GM19372 (cell line): ENCODE data around the gene TNFAIP1.

Source experiments
- ATAC-seq: cut with Tn5 transposase; IDR thresholded peaks from one replicate; pipeline ENCODE4 v1.9.1; 2021; ENCODE audit warnings: mild to moderate bottlenecking, low read depth, moderate library complexity; ENCODE audit not compliant: unreplicated experiment

Gene TNFAIP1

DNA sequence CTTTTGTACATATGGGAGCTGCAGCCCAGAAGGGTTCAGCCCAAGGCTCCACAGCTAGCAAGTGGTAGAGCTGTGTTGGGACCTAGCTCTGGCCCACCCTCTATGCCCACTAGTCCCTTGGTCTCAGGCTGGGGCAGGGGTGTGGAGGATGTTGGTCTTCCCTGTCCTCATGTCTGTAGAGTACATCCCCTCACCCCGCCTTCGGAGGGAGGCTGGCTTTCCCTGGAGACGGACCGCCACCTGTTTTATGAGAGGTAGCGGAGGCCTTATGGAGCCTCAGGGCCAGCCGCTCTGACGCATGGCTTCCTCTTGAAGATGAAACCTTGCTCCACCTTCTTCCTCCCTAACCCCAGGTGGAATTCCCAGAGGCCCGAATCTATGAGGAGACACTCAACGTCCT is 8.4 kb downstream of the TNFAIP1 start:
- ATAC-seq = no peak

DNA sequence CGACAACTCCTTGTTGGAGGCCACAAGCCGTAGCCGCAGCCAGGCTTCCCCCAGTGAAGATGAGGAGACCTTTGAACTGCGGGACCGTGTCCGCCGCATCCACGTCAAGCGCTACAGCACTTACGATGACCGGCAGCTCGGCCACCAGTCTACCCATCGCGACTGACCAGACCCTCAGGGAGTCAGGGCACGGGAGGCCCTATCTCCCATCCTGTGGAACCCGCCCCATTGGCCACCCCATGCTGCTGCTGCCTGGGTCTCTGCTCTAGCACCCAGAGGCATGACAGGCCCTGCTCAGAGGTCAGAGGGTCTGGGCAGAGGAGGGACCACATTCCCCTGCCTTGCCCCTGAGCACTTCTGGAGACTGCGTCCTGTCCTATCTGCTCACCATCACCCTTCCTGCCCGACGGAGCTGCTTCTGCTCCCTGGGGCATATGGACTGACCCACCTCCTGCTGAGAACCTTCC is 8.9 kb downstream of the TNFAIP1 start:
- no peak for ATAC-seq

DNA sequence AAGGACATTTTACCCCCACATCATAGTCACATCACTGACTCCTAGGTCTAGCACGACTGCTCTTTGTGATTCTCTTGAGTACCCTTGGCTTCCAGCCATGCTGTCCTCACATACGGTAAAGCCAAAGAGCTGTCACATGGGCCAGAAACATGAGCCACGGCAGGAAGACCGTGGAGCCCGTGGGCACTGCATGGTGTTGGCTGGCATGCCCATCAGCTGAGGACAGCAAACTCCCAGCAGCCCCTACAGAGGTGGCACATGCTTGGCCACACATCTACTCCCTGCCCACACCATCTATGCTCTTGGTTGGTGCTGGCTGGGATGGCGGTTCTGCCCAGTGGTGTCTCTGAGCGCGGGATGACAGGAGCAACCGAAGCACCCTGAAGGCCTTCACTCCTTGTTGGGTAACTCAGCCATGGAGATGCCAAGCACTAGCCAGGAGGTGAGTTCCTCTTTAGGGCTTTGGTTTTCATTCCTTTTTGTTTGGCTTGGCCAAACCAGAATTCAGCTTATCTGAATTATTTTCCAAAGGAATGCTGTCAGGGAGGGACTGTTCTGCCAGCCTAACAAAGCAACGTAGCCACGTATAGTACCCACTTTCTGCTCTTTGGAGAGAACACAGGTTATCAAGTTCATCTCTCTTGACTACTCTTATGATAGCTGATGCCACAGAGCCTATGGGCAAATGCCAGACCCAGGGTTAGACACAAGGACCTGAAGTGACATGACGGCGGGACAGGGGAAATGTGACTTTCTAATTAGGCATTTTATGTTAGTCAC is 10.0 kb downstream of the TNFAIP1 start:
- ATAC-seq = no peak

DNA sequence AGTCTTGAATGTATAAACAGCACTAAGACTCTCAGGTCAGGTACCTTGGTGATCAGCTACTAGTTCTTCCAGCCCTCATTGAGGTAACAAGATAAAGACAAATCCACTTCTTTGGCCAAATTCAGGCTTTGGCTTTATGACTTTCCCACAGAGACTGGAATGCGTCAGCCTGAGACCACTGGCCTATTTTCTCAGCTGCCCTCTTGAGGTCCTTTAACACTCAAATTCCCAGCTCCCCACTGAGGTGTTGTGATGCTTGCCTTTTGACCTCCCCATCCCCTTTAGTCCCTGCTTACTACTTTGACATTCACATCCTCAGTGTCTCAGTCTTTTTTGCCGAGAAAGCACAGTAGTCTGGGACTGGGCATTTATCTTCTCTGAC is 10.6 kb downstream of the TNFAIP1 start:
- no peak for ATAC-seq

DNA sequence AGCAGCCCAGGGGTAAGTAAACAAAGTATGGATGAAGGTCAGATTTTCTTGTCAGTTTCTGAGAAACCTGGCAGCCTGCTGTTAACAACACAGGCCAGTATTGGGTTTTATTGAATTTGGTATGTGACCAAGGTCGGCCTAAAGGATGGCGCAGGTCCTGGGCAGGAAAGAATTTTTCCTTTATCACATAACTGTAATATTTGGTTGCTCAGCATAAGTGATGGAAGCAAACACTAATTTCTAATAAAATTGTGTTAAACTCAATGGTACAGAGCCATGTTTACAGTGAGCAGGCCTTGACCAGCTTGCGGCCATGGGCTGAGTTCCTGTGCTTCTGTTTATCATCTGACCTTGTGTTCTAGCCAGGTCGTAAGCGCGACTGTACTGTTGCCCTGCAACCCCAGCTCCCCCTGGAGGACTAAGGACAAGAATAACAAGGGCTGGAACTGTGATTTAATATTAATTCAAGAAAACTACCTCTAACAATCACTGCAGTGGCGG is 11.2 kb downstream of the TNFAIP1 start:
- no peak for ATAC-seq

DNA sequence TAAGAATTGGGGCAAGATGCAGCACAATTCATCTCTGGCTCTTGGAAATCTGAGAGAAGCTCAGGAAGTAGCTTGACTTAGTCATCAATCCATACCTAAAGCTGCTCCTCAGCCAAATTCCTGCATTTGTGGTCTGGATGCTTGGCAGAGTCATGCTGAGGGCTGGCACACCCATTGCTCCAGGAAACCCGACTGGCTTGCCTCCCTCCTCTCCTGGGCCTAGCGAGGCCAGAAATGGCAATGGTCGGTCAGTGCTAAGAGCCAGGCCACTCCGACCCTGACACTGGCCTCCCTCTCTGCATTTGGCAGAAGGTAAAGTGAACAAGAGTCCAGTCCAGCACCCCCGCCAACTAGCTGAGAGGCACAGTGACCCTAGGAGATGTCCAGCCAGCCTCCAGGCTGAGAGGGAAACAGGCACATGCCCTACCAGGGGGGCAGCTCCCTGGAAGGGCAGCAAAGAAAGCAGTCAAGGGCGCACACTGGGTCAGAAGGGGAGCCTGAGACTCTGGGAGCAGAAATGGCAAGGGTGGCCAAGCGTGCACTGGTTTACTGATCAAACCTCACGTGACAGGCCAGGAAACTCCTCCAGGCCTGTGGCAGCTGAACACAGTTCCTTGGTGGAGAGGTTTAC is 11.8 kb downstream of the TNFAIP1 start:
- ATAC-seq = no peak

DNA sequence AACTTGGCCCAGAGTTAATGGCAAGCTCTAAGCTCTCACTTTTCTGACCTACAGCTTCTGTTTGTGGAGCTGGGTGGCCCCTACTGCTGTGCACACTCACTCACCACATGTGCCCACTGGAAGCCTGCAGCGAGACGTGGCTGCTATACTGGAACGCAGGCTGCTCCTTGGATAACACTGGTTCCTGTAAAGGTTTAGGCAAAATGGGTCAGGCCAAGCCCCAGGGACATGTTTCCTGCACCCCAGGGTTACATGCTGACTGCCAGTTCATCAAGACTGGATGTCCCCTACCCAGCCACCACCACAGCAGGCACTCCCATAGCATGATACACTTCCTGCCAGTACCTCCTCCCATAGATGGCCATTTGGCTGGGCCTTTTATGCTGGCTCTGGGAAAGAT is 13.4 kb downstream of the TNFAIP1 start:
- no peak for ATAC-seq

DNA sequence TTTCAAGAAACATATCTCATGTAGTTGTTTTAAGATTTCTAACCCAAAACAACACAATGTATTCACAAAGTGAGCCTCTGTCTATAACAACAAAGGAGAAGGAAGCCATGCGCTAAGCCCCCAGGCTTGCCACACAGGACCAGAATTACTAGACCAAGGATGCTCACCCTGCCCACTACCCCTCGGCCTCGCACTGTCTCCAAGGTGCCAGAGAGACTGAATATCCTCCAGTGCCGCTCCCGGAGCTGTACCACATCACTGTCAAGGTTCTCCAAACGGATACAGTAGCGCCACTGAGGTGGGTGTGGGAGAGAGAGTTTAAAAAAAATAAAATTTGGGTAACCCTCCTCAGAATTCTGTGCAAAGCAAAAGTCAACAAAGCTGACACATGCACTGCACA is 14.7 kb downstream of the TNFAIP1 start:
- ATAC-seq = no peak

DNA sequence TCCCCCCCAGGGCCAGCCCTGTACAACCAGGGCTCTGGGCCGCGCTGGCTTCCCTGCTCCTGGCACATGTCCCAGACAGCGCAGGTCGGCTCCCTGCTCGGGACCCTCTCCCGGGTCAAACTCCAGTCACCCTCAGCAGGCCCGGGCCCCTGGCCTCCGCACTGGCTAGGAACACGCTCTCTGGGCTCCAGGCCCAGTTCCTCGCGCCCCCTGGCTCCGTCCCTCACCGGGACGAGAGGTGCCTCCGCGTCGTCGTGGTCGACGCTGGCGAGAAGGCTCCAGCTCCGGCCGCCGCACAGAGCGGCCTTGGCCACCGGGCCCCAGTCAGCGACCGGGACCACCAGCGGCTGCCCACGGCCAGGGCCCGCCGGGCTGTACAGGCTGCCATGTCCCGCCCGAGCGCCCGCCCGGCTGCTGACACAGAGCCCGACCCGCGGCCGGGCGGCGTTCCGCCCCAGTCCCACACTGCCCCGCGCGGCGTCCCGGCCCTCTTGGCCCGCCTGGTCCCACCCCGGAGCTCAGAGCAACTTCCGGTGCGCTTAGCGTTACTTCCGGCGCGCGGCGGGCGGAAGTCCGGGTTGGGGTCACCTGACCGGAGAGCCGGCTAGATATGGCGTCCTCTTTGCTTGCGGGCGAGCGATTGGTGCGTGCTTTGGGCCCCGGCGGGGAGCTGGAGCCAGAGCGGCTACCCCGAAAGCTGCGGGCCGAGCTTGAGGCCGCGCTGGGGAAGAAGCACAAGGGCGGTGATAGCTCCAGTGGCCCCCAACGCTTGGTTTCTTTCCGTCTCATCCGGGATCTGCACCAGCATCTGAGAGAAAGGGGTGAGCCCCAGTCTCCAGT is 21.7 kb downstream of the TNFAIP1 start, which contains the start of gene POLDIP2:
POLDIP2 (minus strand) TSS at position 467 of the 840 bp plus-strand sequence; CDS start at position 388, 79 bp downstream.
- ATAC-seq = peak; percentile 98

DNA sequence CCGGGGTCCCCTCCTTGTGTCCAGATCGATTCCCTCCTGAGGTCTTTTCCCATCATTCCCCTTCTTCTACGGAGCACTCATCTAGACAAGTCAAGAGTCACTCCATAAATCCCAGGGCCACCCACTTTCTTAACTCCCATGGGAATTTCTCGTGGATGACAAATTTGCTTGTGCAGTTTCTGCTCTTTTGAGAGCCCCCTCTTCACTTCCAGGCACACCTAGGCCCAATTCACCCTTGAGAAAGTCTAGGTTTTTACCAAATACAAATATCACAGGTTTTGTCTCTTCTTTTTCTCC is 22.3 kb downstream of the TNFAIP1 start:
- ATAC-seq = no peak

DNA sequence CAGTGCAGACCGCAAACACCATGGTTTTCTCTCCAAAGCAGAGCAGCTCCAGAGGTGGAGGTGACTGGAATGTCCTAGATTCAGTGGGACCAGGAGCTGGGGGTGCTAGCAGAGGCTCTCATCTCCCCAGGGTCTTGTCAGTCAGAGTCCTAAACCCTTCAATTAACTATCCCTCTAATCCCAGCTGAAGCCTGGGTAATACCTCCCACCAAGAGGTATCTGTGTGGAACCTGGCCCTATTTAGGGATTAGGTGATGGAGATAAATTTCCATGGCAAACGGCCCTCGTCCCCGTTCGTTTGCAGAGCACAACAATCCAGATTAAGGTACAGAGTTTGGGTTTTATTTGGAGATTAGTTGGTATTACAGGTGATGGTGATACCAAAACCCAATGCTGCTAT is 27.6 kb downstream of the TNFAIP1 start:
- no peak for ATAC-seq

DNA sequence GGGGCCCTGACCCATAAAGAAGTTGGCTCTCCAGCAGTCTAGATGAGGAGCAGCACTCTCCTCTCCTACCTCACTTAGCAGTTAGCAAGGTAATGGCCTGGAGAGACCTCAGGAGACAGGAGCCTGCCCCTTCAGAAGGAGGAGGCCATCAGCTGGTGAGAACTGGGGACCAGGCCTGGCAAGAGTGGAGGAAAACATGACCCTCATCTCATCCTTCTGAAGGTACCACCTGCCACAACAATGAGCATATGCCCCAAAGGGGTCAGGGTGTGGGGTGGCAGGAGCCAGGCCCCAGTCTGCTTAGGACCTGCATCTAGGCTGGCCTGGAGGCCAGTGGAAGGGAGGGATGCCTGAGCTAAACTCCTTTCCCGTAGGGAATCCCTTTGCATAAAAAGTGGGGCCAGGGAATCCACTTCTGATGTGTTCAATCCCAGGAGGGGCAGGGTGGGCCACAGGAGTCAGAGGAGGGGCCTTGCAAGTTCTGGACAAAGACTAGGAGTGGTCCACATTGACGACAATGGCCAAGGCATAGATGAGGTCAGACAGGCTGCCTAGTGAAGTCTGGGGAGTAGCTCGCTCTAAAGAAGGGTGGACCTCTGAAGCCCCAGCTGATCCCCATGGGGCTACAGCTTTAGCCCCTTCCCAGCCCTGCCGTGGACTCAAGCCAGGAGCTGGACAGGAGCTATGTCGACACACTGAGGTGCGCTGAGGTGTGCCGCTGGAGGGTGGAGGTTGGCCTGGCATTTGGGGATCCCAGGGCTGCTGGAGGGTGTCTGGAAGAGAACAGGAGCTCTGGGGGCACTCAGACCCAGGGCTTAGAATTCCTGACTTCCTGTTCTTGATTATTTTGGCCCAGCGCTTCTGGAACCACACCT is 28.5 kb downstream of the TNFAIP1 start:
- no peak for ATAC-seq

DNA sequence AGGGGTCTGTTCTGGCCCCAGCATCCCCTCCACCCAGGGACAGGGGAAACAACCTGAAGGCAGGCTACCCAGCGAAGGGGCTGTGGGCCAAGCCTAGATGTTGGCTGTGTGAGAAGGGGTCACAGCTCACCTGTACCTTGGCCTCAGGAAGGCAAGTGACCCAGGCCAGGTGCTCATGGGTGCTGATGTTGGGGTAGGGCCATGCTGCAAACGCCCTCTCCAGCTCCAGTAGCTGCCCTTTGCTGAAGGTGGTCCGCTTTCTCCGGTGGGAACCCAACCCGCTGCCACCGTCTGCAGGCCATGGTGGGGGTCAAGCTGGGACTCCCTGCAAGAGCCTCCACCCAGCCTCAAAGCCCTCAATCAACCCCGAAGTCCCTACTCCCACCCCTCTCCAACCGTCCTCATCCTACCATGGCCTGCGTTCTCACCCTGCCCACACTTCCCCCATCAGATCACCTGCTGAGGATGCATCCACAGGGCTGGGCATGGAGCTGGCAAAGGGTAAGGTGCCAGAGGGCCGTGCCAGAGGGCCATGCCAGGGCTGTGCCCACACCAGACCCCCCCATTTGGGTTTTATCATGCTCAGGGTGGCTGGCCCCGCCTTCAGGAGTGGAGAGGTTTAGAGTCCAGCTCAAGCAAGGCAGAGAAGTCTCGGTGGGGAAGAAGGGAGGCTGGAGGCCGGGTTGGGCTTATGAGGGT is 29.3 kb downstream of the TNFAIP1 start, which contains the start of gene SEBOX:
SEBOX (minus strand) TSS at position 535 of the 699 bp plus-strand sequence; CDS start at position 487, 48 bp downstream.
- no peak for ATAC-seq

DNA sequence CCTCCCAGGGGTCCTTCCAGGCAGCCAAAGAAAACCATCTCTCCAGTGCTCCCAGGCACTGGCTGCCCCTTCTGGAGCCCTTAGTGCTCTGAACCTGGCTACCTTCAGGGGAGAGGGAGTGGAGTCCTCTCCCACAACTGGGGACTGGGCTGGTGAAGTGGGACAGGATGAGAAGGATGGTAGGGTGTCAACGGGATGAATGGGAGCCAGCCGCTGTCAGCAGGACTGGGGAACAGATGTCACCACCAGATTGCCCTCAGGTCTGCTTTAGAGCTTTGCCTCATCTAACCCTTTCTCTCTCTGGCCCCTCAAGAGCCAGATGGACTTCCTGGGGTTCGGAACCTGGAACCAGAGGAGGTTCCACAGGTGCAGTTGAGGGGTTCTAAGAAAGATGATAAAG is 29.9 kb downstream of the TNFAIP1 start:
- ATAC-seq = no peak

DNA sequence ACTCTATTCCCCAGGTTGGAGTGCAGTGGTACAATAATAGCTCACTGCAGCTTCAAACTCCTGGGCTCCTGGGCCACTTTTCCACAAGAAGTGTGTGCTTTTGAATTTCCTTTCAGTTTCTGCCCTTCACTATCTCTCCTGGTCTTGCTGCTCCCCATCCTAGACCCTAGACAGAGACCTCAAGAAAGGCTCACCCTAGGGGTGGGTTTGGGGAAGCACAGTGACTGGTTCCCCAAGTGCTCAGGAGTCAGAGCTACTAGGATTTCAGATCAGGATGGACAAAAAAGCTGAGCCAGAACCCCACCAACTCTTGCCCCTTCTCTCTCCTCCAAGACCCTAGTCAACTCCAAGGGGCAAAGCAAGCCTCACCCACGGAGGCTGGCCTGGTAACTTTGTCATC is 31.0 kb downstream of the TNFAIP1 start:
- ATAC-seq = no peak

DNA sequence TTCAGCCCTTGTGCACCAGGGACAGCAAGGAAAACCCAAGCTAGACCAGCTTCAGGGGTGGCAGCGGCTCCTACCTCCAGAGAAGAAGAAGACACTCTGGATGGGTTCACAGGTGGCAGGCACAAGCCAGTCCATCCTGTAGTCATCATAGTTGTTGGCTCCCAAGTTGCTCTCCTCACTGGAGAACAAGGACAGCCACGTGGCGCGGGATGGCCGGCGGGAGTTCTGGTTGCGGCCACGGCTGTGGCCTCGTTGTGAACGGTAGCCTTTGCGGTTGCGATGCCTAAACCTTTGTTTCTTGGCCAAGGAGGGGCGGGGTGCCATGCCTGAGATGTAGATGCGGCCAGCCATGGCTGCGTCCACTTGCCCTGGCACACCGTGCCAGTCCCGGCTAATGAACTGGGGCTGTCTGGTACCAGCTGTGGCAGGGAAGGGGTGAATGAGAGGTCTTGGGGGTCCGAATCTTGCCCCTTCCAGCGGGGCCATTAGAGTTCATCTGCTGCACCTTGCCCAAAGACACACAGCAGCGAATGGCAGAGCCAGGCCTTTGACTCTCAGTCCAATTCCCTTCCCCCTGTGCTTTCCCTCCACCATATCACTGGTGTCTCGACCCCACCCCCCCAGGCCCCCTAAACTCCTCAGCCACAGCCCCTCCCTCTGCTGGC is 32.2 kb downstream of the TNFAIP1 start:
- no peak for ATAC-seq

DNA sequence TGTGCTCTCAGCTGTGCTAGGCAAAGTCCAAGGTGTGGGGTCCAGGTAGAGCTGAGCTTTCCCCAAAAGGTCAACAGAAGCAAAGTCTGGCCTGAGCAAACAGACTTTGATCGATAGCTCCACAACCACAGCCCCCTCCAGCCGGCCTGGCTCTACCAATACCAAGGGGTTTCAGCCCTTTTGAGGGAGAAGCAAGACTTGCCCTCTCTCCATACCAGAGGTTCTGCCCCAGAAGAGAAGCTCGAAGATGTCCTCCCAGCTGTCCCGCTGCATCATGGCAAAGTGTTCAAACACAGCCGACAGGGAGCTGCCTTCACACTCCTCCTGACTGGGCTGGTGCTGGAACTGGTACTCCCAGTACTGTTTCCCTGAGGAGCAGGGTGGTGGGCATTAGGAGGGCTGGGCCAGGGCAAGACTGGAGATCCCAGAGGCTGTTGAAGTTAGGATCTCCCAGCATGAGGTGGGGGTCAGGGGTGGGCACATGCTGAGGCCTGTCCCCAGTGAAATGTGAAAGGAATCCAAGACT is 32.8 kb downstream of the TNFAIP1 start:
- no peak for ATAC-seq

DNA sequence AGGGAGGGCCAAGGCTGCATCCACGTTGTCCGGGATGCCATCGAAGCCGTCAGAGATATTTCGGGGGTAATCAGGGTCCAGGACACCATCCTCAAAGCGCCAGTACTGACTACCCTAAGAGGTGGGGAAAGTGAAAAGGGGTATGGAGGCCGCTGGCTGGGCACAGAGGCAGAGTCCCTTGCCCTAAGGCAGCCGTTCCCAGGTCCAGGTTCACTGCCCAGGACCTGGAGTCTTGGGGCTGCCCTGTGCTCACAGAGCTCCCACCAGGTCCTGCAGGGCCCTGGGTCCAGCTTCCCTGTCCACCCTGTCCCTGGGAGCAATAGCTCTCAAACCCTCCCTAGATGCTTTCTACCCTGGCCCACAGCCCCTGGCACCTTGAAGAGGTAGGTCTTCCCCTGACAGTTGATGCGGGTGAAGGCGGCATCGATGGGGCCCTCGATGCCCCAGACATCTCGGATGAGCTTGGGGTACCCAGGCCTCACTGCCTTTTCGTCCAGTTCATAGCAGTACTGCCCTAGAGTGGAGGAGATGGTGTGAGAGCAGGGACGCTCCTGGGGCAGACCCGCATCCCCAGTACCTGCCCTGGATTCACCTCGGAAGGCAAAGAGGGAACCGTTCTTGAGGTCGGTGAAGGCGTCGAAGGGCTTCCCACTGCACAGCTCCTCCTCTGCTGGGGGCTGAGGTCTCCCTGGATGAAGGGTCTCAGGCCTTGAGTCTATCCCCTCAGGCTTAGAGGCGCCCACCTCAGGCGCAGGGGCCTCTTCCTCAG is 33.5 kb downstream of the TNFAIP1 start:
- ATAC-seq = no peak
